SU-DHL-6 (cell line): Measurements from ENCODE around the gene ASB2.

Experiments
- CTCF ChIP-seq: fragments of 200-600 bp; sonication (generic); IDR thresholded peaks from one replicate; pipeline ENCODE4 v1.5.1; 2017; ENCODE audit warnings: antibody characterized with exemption, mild to moderate bottlenecking, low read length, moderate library complexity; ENCODE audit not compliant: insufficient read depth, poor library complexity, severe bottlenecking
- EZH2phosphoT487 ChIP-seq: fragments of 200-600 bp; sonication (generic), shearing (Covaris generic); conservative IDR thresholded peaks from 2 replicates; pipeline ENCODE4 v1.6.1; 2018; ENCODE audit warnings: mild to moderate bottlenecking, antibody characterized with exemption, low read length, moderate library complexity, mixed read lengths

GRCh38 chr14:93945070-93945399 lies 31.3 kb downstream of the ASB2 start:
- TF ChIP-seq CTCF (no peak), EZH2phosphoT487 (no peak)
